GM21423 (cell line): Measurements from ENCODE around the gene GXYLT1.
A peak's percentile ranks its signal among the peaks of the same experiment; 100 is the strongest.
"Not testable (repeated sequence)": the region's sequence is repeated elsewhere in the genome, so short reads cannot be mapped to it uniquely, and the experiment has no call there.

ENCODE experiments used
- ATAC-seq: cut with Tn5 transposase; IDR thresholded peaks from one replicate; pipeline ENCODE4 v1.9.1; 2021; ENCODE audit warnings: mild to moderate bottlenecking, moderate library complexity; ENCODE audit not compliant: unreplicated experiment

The GXYLT1 gene

DNA sequence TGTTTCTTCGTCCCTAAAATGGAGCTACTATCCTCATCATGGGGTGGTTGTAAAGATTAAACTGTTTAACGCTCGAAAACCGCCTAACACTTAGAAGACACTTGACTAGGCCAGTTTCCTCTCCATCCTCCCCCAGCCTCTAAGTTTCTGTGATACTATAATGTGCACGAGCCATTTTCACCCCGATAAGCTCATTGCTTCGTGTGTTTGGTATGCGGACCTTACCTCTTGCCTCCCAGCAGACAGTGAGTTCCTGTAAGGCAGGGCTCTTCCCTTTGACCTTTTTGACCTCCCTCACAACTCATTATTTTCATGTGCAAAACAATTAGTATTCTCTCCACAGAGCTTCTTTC lies 499 bp upstream of the GXYLT1 start:
- no peak for ATAC-seq

- peak; percentile 16 for ATAC-seq
These were observed 591 bp downstream of the GXYLT1 start for GRCh38 chr12:42144158-42144407.

GRCh38 chr12:42143452-42144157 lies 1.1 kb downstream of the GXYLT1 start:
- no peak for ATAC-seq

DNA sequence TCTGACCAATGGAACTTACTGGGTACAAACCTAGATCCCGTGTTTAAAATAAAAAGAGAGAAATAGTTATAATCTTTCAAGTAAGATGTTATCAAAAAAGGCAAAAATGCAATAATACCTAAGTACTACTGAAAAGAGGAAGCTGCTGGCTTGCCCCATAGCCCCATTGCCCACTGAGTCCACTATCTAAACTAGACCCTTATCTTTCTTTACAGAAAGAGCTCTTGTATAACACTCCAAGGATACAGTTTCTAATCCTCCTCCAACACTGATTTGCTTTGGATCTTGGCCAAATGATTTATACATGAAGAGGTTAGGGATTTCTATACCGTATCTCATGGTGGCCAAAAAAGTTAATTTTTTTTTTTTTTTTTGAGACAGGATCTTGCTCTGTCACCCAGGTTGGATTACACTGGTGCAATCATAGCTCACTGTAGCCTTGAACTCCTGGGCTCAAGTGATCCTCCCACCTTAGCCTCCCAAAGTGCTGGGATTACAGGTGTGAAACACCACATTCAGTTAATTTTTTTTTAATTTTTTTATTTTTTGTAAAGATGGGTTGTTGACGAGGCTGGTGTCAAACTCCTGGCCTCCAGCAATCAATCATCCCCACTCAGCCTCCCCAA lies 2.6 kb downstream of the GXYLT1 start:
- no peak for ATAC-seq

- no peak for ATAC-seq
These were observed 3.8 kb downstream of the GXYLT1 start for GRCh38 chr12:42140901-42141300.

GRCh38 chr12:42135259-42135814 lies 9.3 kb downstream of the GXYLT1 start:
- ATAC-seq, result no peak

DNA sequence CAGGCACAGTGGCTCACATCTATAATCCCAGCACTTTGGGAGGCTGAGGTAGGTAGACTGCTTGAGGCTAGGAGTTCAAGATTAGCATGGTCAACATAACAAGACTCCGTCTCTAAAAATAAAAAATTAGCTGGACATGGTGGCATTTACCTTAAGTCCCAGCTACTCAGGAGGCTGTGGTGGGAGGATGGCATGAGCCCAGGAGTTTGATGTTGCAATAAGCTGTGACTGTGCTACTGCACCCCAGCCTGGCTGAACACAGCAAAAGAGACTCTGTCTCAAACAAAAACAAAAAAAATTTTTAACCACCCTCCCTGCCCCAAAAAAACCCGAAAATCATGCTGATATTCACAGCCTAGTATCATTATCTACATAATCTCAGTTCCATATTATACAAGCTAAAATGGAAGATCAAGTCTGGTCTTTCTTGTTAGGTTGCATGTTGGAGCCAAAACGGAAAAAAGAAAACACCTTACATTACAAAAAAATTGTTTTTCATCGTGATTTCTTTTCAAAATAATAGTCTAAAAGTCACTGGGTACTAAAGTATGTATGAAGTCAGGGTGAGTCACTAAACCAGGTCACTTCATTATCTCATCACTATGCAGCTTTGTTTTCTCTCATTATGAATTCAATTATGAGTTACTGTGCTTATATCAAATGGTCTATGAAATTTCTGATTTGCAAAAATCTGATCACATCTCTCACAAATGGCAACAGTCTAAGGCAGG lies 13.8 kb downstream of the GXYLT1 start:
- ATAC-seq, result no peak

DNA sequence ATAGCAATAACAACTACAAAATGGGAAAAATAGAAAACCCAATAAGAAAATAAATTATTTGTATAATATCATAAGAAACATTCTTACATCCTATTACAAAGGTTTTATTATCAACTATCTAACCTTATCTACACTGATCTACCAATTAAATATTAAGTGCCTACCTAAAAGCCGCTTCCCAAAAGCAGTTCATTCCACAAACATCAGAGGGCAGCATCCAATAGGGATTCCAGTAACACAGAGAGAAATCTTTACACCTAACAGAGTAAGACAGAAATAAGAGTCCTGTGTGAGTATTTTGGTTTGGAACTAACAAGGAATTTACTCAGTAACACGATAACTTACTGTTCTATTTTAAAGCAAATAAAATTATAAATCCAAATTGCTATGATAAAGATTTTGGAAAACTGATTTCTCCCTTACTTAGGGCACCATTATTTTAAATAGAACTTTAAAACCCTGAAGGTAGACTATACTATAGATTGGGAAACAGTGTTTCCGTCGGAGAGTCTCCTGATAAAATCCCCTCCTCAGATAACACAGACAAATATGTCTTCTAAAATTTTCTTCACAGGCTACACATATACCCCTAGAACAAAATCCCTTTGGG lies 15.0 kb downstream of the GXYLT1 start:
- ATAC-seq, result no peak

DNA sequence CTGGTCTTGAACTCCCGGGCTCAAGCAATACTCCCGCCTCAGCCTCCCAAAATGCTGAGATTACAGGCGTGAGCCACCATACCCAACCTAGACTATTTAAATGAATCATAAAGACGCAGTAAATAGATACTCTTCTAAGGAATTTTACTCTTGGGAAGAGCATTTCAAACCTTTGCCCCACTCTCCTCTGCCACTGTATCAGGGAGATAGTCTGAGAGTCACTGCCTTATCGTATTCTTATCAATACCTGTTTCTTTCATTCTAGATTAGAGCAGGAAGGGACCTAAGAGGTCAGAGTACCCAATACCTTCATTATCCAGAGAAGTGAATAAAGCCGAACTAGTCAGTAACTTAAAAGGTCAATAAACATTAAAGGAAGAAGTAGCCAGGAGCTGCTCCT lies 15.8 kb downstream of the GXYLT1 start:
- ATAC-seq, result no peak

DNA sequence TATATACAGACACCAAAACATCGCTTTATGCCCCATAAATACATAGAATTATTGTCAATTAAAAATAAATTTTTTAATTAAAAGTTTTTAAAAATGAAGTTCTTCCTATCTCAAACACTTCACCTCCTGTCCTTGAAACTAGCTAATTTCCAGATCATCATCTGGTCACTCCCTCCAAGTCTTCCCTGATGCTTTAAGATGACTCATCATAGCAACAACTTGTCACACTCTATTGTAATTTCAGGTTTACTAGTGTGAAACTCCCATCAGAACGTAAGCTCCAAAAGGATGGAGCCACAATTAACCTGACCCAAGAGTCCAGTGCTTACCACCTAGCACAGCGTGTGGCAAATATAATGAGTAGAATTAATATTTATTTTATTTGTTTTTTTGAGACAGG lies 16.3 kb downstream of the GXYLT1 start:
- ATAC-seq, result no peak

DNA sequence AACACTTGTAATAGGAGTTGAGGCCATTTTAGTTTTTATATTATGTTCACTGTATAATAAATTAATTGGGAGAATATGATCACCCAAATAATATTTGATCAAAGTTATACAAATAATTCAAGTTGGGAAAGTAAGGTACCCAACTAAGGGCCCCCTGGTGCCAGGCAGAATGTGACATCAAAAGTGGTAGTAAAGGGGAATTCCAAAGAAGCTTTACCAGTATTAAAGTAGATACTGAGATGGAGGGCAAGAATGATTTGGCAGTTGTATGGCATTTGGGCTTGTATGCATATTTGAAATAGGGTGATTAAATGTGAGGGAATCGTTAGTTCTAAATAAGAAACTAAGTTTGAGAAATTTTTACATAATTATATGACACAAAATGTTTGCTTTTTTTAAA lies 17.7 kb downstream of the GXYLT1 start:
- ATAC-seq, result no peak

DNA sequence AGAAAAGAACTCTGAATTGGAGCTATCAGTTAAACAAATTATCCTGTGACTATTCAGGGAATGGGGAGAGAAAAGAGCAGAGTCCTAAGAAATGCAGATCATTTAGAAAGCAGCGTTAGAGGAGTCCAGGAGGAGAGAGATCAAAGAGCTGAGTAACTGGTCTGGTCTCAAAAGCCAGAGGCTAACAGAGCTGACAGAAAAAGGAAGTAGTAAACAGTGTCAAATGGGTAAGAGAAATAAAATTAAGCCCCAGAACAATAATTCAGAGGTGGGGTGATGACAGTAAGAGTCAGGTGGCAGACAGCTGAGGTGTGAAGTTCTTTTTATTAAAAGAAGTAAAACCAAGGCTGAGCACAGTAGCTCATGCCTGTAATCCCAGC lies 19.3 kb downstream of the GXYLT1 start:
- no peak for ATAC-seq

DNA sequence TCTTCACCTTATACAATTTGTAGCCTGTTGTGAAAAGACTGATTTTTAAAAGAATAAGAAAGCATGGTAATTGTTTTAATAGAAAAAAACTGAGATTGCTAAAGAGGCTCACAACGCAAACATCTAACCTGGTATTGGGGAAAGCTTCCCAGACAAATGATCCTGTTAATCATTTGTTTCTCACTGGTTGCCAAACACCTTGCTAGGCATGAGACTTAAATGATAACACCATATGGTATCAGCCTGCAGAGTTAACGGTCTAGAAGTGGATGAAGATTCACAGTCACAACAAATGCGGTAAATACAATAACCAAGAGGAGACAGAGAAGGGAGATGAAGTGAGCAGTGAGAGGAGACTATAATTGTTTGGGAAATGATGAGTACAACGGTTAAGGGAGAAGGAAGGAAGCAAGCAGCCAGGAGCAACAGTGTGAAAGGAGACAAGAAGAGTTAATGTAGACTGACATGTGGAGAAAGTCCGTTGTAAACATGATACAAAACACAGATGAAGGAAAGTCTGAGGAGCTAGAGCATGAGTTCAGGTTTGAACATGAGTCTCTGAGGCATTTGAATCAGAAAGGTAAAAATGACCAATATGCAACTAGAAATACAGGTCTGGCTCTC lies 19.8 kb downstream of the GXYLT1 start:
- ATAC-seq, result no peak

- ATAC-seq, result no peak
These were observed 25.5 kb downstream of the GXYLT1 start for GRCh38 chr12:42119085-42119633.

GRCh38 chr12:42118136-42118879 lies 26.4 kb downstream of the GXYLT1 start:
- no peak for ATAC-seq

DNA sequence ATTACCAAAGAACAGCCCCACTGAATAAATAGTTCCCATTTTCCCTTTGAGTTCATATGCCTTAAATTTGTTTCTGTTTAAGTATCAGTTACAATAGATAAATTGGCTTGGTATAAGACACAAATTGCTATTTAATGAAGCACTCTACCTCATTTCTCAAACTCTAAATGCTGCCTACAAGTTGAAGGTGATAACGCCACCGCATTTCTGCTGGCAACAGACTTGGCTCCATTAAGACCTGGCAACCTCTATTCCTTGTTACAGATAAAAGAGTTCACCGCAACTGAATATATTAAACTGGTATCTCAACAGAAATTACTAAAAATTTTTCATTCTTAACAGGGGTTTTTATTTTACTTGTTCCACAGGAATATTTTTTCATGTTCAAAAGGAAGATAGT lies 35.6 kb downstream of the GXYLT1 start:
- no peak for ATAC-seq

DNA sequence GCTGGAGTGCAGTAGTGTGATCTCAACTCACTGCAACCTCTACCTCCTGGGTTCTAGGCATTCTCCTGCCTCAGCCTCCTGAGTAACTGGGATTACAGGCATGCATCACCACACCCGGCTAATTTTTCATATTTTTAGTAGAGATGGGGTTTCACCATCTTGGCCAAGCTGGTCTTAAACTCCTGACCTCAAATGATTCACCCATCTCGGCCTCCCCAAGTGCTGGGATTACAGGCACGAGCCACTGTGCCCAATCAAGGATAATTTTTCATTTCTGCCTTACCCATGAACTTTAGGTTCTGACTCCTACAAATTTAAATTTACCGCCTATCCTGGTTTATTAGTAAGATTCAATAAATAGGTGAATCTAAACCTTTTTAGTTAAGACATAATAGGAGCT lies 37.9 kb downstream of the GXYLT1 start:
- ATAC-seq, result not testable (repeated sequence)

DNA sequence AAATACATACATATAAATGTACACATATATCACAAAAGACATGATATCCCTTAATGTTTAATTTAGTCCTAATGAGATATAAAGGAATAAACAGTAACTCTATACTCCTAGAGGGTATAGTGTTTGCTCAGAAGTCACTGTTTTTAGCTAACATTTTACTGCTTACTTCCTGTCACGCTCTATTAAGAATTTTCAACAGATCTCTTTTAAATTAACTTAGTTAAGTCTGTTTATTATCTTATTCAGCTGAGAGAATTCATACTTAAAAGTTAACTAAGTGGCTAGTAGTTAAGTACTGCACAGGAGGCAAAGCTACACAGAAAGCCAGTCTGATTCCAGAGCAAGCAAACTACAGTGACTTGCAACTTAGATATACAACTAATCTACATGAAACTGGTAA lies 39.9 kb downstream of the GXYLT1 start:
- ATAC-seq, result no peak

- ATAC-seq, result no peak
These were observed 40.6 kb downstream of the GXYLT1 start for GRCh38 chr12:42104087-42104486.

- no peak for ATAC-seq
These were observed 41.5 kb downstream of the GXYLT1 start for GRCh38 chr12:42103155-42103554.
